ENCODE measurements around the gene SEMA6A.

DNA sequence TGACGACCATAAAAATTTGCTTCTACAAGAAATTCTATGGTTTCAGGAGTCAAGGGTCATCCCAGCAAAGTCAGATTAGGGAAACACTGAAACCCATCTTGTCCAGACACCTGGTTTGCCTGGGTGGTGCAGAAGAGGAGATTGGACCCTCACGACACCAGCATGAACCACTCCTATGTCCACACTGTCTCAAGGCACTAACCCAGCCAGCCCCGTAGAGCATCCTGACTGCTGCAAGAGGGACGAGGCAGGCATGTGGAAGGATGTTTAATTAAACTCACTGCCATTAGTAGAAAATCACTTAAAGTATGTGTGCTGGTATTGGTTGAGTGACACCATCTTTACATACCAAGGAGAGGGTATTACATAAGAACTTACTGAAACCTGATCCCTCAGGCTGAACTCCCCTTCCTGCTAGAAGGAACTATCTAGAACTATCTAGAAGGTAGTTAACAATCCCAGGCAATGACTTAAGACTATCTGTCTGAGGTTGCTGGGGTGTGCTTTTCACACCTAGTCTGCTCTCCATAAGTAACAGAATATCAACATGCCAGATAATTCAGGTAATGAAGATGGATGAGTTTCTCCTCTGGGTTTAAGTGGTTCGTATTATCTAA, 93.6 kb downstream of the SEMA6A start:
- TF ChIP-seq, protein P1, sequence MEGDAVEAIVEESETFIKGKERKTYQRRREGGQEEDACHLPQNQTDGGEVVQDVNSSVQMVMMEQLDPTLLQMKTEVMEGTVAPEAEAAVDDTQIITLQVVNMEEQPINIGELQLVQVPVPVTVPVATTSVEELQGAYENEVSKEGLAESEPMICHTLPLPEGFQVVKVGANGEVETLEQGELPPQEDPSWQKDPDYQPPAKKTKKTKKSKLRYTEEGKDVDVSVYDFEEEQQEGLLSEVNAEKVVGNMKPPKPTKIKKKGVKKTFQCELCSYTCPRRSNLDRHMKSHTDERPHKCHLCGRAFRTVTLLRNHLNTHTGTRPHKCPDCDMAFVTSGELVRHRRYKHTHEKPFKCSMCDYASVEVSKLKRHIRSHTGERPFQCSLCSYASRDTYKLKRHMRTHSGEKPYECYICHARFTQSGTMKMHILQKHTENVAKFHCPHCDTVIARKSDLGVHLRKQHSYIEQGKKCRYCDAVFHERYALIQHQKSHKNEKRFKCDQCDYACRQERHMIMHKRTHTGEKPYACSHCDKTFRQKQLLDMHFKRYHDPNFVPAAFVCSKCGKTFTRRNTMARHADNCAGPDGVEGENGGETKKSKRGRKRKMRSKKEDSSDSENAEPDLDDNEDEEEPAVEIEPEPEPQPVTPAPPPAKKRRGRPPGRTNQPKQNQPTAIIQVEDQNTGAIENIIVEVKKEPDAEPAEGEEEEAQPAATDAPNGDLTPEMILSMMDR (IDR thresholded peaks at IDR 0.05), result no peak
- TF ChIP-seq EP300 (IDR thresholded peaks at IDR 0.05; ENCODE audit: low read depth) (no peak), POLR2A (IDR thresholded peaks at IDR 0.05) (no peak)

All from transverse colon (tissue), 3 donors.